ENCODE data around the gene PCDHA7. TPM values are rescaled to one million over a fixed set of nuclear protein-coding genes. Genes with fewer than 3 reads are reported as not detected.
"Not testable (repeated sequence)": the region's sequence is repeated elsewhere in the genome, so short reads cannot be mapped to it uniquely, and the experiment has no call there.

PCDHA7 gene
- total RNA-seq, 1 experiment from 2014 or later = not detected

DNA sequence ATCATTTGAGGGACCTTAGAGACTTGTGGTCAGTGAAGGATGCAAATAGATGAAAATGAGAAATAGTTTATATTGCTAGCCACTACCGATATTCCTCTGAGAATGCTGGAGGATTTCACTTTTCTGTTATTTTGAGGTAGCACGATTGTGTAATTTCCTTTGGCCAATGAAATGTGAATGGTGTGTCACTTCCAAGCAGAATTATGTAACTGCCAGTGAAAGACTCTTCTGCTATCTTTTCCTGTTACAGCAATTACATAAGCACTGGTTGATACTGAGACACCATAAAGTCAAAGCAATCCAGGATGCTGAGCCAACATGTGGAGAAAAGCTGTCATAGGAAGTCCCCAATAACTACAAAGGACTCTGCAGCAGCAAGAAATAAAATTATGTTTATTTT lies 43.0 kb upstream of the PCDHA7 start:
- POLR2A ChIA-PET = no interaction called here
- no peaks in the 10 kb centered on the region for H3K27me3 Mint-ChIP-seq (ENCODE audit: insufficient read depth, unreplicated experiment)

DNA sequence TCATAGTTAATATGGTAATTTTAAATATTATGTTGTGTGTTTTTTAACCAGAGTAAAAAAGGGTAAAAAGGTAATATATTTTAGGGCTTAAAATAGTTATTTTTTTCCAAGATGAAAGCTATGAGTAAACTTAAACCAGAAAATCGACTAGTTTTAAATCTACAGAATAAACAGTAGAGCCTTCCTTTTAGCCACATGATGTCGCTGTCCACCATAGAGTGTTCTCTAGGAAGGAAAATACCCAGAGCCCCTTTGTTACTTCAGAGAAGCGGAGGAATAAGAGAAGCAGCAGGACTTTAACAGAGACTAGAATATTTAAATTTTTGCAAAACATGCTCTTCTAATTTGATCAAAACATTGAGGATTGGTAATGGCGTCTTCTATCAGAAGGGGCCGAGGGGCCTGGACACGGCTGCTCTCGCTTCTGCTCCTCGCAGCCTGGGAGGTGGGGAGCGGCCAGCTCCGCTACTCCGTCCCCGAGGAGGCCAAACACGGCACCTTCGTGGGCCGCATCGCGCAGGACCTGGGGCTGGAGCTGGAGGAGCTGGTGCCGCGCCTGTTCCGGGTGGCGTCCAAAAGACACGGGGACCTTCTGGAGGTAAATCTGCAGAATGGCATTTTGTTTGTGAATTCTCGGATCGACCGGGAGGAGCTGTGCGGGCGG lies 39.3 kb upstream of the PCDHA7 start, which contains the start of gene PCDHA2:
Gene PCDHA2, plus strand, starts transcription at position 258 of the 664 bp plus-strand sequence.
- TF ChIP-seq, protein P1, sequence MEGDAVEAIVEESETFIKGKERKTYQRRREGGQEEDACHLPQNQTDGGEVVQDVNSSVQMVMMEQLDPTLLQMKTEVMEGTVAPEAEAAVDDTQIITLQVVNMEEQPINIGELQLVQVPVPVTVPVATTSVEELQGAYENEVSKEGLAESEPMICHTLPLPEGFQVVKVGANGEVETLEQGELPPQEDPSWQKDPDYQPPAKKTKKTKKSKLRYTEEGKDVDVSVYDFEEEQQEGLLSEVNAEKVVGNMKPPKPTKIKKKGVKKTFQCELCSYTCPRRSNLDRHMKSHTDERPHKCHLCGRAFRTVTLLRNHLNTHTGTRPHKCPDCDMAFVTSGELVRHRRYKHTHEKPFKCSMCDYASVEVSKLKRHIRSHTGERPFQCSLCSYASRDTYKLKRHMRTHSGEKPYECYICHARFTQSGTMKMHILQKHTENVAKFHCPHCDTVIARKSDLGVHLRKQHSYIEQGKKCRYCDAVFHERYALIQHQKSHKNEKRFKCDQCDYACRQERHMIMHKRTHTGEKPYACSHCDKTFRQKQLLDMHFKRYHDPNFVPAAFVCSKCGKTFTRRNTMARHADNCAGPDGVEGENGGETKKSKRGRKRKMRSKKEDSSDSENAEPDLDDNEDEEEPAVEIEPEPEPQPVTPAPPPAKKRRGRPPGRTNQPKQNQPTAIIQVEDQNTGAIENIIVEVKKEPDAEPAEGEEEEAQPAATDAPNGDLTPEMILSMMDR (IDR thresholded peaks at IDR 0.05; ENCODE audit: insufficient read depth in 1 of 2, low read depth in 1 of 2, low read length in 1 of 2, severe bottlenecking in 1 of 2, unreplicated experiment in 1 of 2) = no peak
- ChIA-PET POLR2A (no interaction called here), CTCF (no interaction called here)
- Mint-ChIP-seq H3K27me3 (ENCODE audit: insufficient read depth, unreplicated experiment) (no peaks in the 10 kb centered on the region), H3K4me1 (ENCODE audit: low read depth, unreplicated experiment) (no peaks in the 10 kb centered on the region), H3K9me3 (ENCODE audit: unreplicated experiment) (peaks cover 16% of the 10 kb centered on the region), H3K4me3 (ENCODE audit: unreplicated experiment) (no peak within 1 kb of the TSS), H3K36me3 (ENCODE audit: insufficient read depth, unreplicated experiment) (no peaks in the 10 kb centered on the region), H3K27ac (ENCODE audit: unreplicated experiment) (no peak within 1 kb of the TSS)
- no peak for DNase-seq
- intact Hi-C loops (cut with micrococcal nuclease; ENCODE audit: unreplicated experiment) = no loop called here
- H3K36me3 ChIP-seq (ENCODE audit: control insufficient read depth, insufficient read depth, low read length) = no peaks in the 10 kb centered on the region
- peaks cover 3% of the 10 kb centered on the region; the same call in 1 of the 2 replicates for H3K9me3 ChIP-seq
- H3K4me1 ChIP-seq = no peaks in the 10 kb centered on the region
- no peaks in the 10 kb centered on the region for H3K27me3 ChIP-seq (replicated peaks; ENCODE audit: control insufficient read depth, insufficient read depth, low read length)
- BruUV-seq (replicated peaks) = no TSS peak
- no peak within 1 kb of the TSS for H3K4me3 ChIP-seq (ENCODE audit: low read depth, low read length)

More for the DNA sequence above, 43.0 kb upstream of the PCDHA7 start:
- Histone ChIP-seq H3K9me3 (peaks cover 11% of the 10 kb centered on the region; the same call in 1 of the 2 replicates), H3K4me3 (ENCODE audit: low read depth, low read length) (no peak overlapping the region), H3K27me3 (replicated peaks; ENCODE audit: control insufficient read depth, insufficient read depth, low read length) (no peaks in the 10 kb centered on the region), H3K4me1 (no peaks in the 10 kb centered on the region), H3K36me3 (ENCODE audit: control insufficient read depth, insufficient read depth, low read length) (no peaks in the 10 kb centered on the region)
- TF ChIP-seq, protein P1 (IDR thresholded peaks at IDR 0.05; ENCODE audit: insufficient read depth in 1 of 2, low read depth in 1 of 2, low read length in 1 of 2, severe bottlenecking in 1 of 2, unreplicated experiment in 1 of 2) = no peak
- no TSS peak for BruUV-seq (replicated peaks)
- Mint-ChIP-seq H3K36me3 (ENCODE audit: insufficient read depth, unreplicated experiment) (no peaks in the 10 kb centered on the region), H3K4me1 (ENCODE audit: low read depth, unreplicated experiment) (no peaks in the 10 kb centered on the region), H3K27ac (ENCODE audit: unreplicated experiment) (no peak overlapping the region), H3K9me3 (ENCODE audit: unreplicated experiment) (peaks cover 16% of the 10 kb centered on the region), H3K4me3 (ENCODE audit: unreplicated experiment) (no peak overlapping the region)
- CTCF ChIA-PET = no interaction called here
- no peak for DNase-seq
- intact Hi-C loops (cut with micrococcal nuclease; ENCODE audit: unreplicated experiment) = no loop called here

DNA sequence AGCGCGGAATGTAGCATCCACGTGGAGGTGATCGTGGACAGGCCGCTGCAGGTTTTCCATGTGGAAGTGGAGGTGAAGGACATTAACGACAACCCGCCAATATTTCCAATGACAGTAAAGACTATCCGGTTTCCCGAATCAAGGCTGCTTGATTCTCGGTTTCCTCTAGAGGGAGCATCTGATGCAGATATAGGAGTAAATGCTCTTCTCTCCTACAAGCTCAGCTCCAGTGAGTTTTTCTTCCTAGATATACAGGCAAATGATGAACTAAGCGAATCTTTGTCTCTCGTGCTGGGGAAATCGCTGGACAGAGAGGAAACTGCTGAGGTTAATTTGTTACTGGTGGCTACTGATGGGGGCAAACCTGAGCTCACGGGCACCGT lies 38.8 kb upstream of the PCDHA7 start:
- Mint-ChIP-seq H3K27ac (ENCODE audit: unreplicated experiment) (no peak overlapping the region), H3K4me3 (ENCODE audit: unreplicated experiment) (no peak overlapping the region)
- CTCF ChIA-PET = no interaction called here

DNA sequence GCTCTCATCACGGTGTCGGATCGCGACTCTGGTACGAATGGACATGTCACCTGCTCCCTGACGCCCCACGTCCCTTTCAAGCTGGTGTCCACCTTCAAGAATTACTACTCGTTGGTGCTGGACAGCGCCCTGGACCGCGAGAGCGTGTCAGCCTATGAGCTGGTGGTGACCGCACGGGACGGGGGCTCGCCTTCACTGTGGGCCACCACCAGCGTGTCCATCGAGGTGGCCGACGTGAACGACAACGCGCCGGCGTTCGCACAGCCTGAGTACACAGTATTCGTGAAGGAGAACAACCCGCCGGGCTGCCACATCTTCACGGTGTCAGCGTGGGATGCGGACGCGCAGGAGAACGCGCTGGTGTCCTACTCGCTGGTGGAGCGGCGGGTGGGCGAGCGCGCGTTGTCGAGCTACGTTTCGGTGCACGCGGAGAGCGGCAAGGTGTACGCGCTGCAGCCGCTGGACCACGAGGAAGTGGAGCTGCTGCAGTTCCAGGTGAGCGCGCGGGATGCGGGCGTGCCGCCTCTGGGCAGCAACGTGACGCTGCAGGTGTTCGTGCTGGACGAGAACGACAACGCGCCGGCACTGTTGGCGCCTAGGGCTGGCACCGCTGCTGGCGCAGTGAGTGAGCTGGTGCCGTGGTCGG lies 37.9 kb upstream of the PCDHA7 start:
- H3K27ac Mint-ChIP-seq (ENCODE audit: unreplicated experiment); H3K4me1 ChIP-seq; H3K4me1 Mint-ChIP-seq (ENCODE audit: low read depth, unreplicated experiment); H3K27me3 ChIP-seq (replicated peaks; ENCODE audit: control insufficient read depth, insufficient read depth, low read length); intact Hi-C loops (cut with micrococcal nuclease; ENCODE audit: unreplicated experiment); H3K4me3 ChIP-seq (ENCODE audit: low read depth, low read length); BruUV-seq (replicated peaks); H3K36me3 Mint-ChIP-seq (ENCODE audit: insufficient read depth, unreplicated experiment); CTCF ChIA-PET; DNase-seq; POLR2A ChIA-PET; H3K9me3 ChIP-seq; H3K36me3 ChIP-seq (ENCODE audit: control insufficient read depth, insufficient read depth, low read length); H3K4me3 Mint-ChIP-seq (ENCODE audit: unreplicated experiment); H3K27me3 Mint-ChIP-seq (ENCODE audit: insufficient read depth, unreplicated experiment): not testable (repeated sequence)
- H3K9me3 Mint-ChIP-seq (ENCODE audit: unreplicated experiment) = peaks cover 16% of the 10 kb centered on the region

More for the DNA sequence above, 38.8 kb upstream of the PCDHA7 start:
- intact Hi-C loops (cut with micrococcal nuclease; ENCODE audit: unreplicated experiment) = no loop called here
- H3K27me3 Mint-ChIP-seq (ENCODE audit: insufficient read depth, unreplicated experiment) = no peaks in the 10 kb centered on the region
- DNase-seq = peak in 1 of 2 experiments; percentile 12
- no peaks in the 10 kb centered on the region for H3K4me1 Mint-ChIP-seq (ENCODE audit: low read depth, unreplicated experiment)
- H3K4me1 ChIP-seq = no peaks in the 10 kb centered on the region
- no peaks in the 10 kb centered on the region for H3K36me3 ChIP-seq (ENCODE audit: control insufficient read depth, insufficient read depth, low read length)
- H3K4me3 ChIP-seq (ENCODE audit: low read depth, low read length) = no peak overlapping the region
- no peaks in the 10 kb centered on the region for H3K27me3 ChIP-seq (replicated peaks; ENCODE audit: control insufficient read depth, insufficient read depth, low read length)
- H3K9me3 Mint-ChIP-seq (ENCODE audit: unreplicated experiment) = peaks cover 16% of the 10 kb centered on the region
- H3K36me3 Mint-ChIP-seq (ENCODE audit: insufficient read depth, unreplicated experiment) = no peaks in the 10 kb centered on the region
- H3K9me3 ChIP-seq = peaks cover 3% of the 10 kb centered on the region; the same call in 1 of the 2 replicates
- POLR2A ChIA-PET = no interaction called here
- TF ChIP-seq, protein P1 (IDR thresholded peaks at IDR 0.05; ENCODE audit: insufficient read depth in 1 of 2, low read depth in 1 of 2, low read length in 1 of 2, severe bottlenecking in 1 of 2, unreplicated experiment in 1 of 2) = no peak
- BruUV-seq (replicated peaks) = no TSS peak

All from Caco-2 (cell line).